K562 (cell line): ENCODE data around the gene UBR3. TPM values are rescaled to one million over a fixed set of nuclear protein-coding genes. Genes with fewer than 3 reads are reported as not detected.

Experiments used
- ARID2 ChIP-seq: fragments of 450-650 bp; IDR thresholded peaks from 2 replicates; pipeline ENCODE4 v1.6.1; 2017; ENCODE audit warnings: antibody characterized with exemption, mild to moderate bottlenecking
- BHLHE40 ChIP-seq: IDR thresholded peaks from 2 replicates; pipeline ENCODE4 v1.6.1; 2011; ENCODE audit warnings: low read length, improper control_type of control experiment
- CXXC5 ChIP-seq: fragments of 250-450 bp; sonication (Bioruptor Pico); IDR thresholded peaks from 2 replicates; pipeline ENCODE4 v1.8.0; 2022; ENCODE audit warnings: inconsistent platforms, mild to moderate bottlenecking, moderate library complexity
- DIDO1 ChIP-seq: fragments of 450-650 bp; IDR thresholded peaks from 2 replicates; pipeline ENCODE4 v1.6.1; 2016; ENCODE audit warnings: low read depth, missing biosample characterization, missing genetic modification characterization
- DLX4 ChIP-seq: fragments of 250-450 bp; sonication (Bioruptor Pico); IDR thresholded peaks from 2 replicates; pipeline ENCODE4 v1.6.1; 2021; ENCODE audit warnings: mild to moderate bottlenecking
- EHMT2 ChIP-seq: fragments of 450-650 bp; IDR thresholded peaks from 2 replicates; pipeline ENCODE4 v1.6.1; 2018; ENCODE audit warnings: antibody characterized with exemption
- ETV5 ChIP-seq: sonication (generic); formaldehyde crosslinking; IDR thresholded peaks from 2 replicates; pipeline ENCODE4 v1.4.0; 2020; ENCODE audit warnings: low read depth, mild to moderate bottlenecking, missing genetic modification reagents
- FOXK2 ChIP-seq, 2 experiments: fragments of 450-650 bp; IDR thresholded peaks in 1 of 2; conservative IDR thresholded peaks in 1 of 2; 2 replicates each; pipeline ENCODE4 v1.6.1; 2016; ENCODE audit warnings: low read depth in 2 of 2, mild to moderate bottlenecking in 1 of 2
- GABPB2 ChIP-seq: fragments of 250-450 bp; sonication (Bioruptor Pico); conservative IDR thresholded peaks from 2 replicates; pipeline ENCODE4 v1.5.1; 2021; ENCODE audit warnings: mild to moderate bottlenecking
- GTF2A2 ChIP-seq: IDR thresholded peaks from 2 replicates; pipeline ENCODE4 v1.6.1; 2016; ENCODE audit warnings: mild to moderate bottlenecking, missing genetic modification characterization, missing compliant biosample characterization
- IFI16 ChIP-seq: fragments of 250-450 bp; sonication (Bioruptor Pico); IDR thresholded peaks from 2 replicates; pipeline ENCODE4 v2.1.2; 2022; ENCODE audit warnings: mild to moderate bottlenecking, inconsistent platforms
- IRF9 ChIP-seq: fragments of 450-650 bp; IDR thresholded peaks from 2 replicates; pipeline ENCODE4 v1.6.1; 2016; ENCODE audit warnings: missing biosample characterization, missing genetic modification characterization
- NRF1 ChIP-seq, 2 experiments: fragments of 450-650 bp; IDR thresholded peaks in 1 of 2; conservative IDR thresholded peaks in 1 of 2; 2 replicates each; pipeline ENCODE4 v1.6.1; 2014; ENCODE audit warnings: mild to moderate bottlenecking in 2 of 2
- PRPF4 ChIP-seq: fragments of 200-400 bp; formaldehyde crosslinking; IDR thresholded peaks from one replicate; pipeline ENCODE4 v1.6.1; 2017; ENCODE audit warnings: low read length, low read depth, mild to moderate bottlenecking; ENCODE audit not compliant: insufficient read depth, poor library complexity, severe bottlenecking
- RAD21 ChIP-seq, 2 experiments: fragments of 250-450 bp in 1 of 2; fragments of 450-650 bp in 1 of 2; sonication (Bioruptor Pico) in 1 of 2; formaldehyde crosslinking in 1 of 2; IDR thresholded peaks in 1 of 2; conservative IDR thresholded peaks in 1 of 2; 2 replicates each; pipeline versions ENCODE4 v1.4.0 to v1.8.0; 2020 to 2022; ENCODE audit warnings: mild to moderate bottlenecking in 2 of 2, moderate library complexity in 1 of 2
- RBM34 ChIP-seq: fragments of 200-400 bp; formaldehyde crosslinking; IDR thresholded peaks from 2 replicates; pipeline ENCODE4 v1.6.1; 2018; ENCODE audit warnings: low read length, borderline replicate concordance; ENCODE audit not compliant: insufficient read depth
- SIRT6 ChIP-seq: IDR thresholded peaks from one replicate; pipeline ENCODE4 v1.6.1; 2012; ENCODE audit warnings: low read depth, mild to moderate bottlenecking, control low read depth, inconsistent platforms, low read length, moderate library complexity
- SMAD4 ChIP-seq: fragments of 250-450 bp; sonication (Bioruptor Pico); conservative IDR thresholded peaks from 2 replicates; pipeline ENCODE4 v1.8.0; 2021; ENCODE audit warnings: inconsistent platforms, mild to moderate bottlenecking, moderate library complexity
- SMARCA4 ChIP-seq: fragments of 450-650 bp; IDR thresholded peaks from 2 replicates; pipeline ENCODE4 v1.6.1; 2016
- SOX6 ChIP-seq: fragments of 450-650 bp; IDR thresholded peaks from 2 replicates; pipeline ENCODE4 v1.6.1; 2014; ENCODE audit warnings: mild to moderate bottlenecking
- TCFL5 ChIP-seq: fragments of 250-450 bp; sonication (Bioruptor Pico); conservative IDR thresholded peaks from 2 replicates; pipeline ENCODE4 v1.6.1; 2021; ENCODE audit warnings: mild to moderate bottlenecking, moderate library complexity, matching md5 sums
- ZBTB34 ChIP-seq: fragments of 250-450 bp; sonication (Bioruptor Pico); IDR thresholded peaks from 2 replicates; pipeline ENCODE4 v1.8.0; 2021; ENCODE audit warnings: mild to moderate bottlenecking, moderate library complexity
- ZC3H11A ChIP-seq: IDR thresholded peaks from 2 replicates; pipeline ENCODE4 v1.6.1; 2012; ENCODE audit warnings: low read depth, low read length, improper control_type of control experiment
- ZFP36 ChIP-seq: fragments of 150-350 bp; IDR thresholded peaks from 2 replicates; pipeline ENCODE4 v1.6.1; 2018; ENCODE audit warnings: low read length, low read depth; ENCODE audit not compliant: partially characterized antibody
- ZNF124 ChIP-seq: sonication (generic); formaldehyde crosslinking; IDR thresholded peaks from 2 replicates; pipeline ENCODE4 v1.8.1; 2022; ENCODE audit warnings: missing genetic modification reagents
- ZNF41 ChIP-seq: fragments of 250-450 bp; sonication (Bioruptor Pico); conservative IDR thresholded peaks from 2 replicates; pipeline ENCODE4 v1.4.0; 2020; ENCODE audit warnings: mild to moderate bottlenecking
- ZNF766 ChIP-seq: fragments of 200-800 bp; sonication (Bioruptor generic); conservative IDR thresholded peaks from 2 replicates; pipeline ENCODE4 v1.6.1; 2016; ENCODE audit warnings: missing genetic modification characterization, missing compliant biosample characterization
- ZZZ3 ChIP-seq: fragments of 450-650 bp; IDR thresholded peaks from 2 replicates; pipeline ENCODE4 v1.6.1; 2016; ENCODE audit warnings: antibody characterized with exemption, mild to moderate bottlenecking, moderate library complexity
- polyA plus RNA-seq, 8 experiments: library from polyadenylated mRNA; depleted of rRNA in 4 of 8; stranded (reverse) in 5 of 8; unstranded in 3 of 8; fragments of >200 nt; fragmentation: Nextera tagmentation in 2 of 8; fragmentation: Illumina TruSeq in 1 of 8; extraction: Ambion mirVana in 2 of 8; extraction: Trizol in 1 of 8; gene quantifications; 2 replicates each; pipeline versions ENCODE4 v1.2.1 to v1.2.3, GENCODE V29; 2011 to 2014; ENCODE audit warnings: inconsistent platforms in 1 of 8, missing spikeins in 1 of 8
- total RNA-seq, 7 experiments: library from RNA; depleted of rRNA in 6 of 7; stranded (reverse); fragments of >200 nt in 6 of 7; fragmentation: Illumina TruSeq in 2 of 7; extraction: Trizol in 2 of 7; gene quantifications; 2 replicates each; pipeline versions ENCODE4 v1.2.1 to v1.2.3, GENCODE V29; 2011 to 2021; ENCODE audit warnings: low replicate concordance in 1 of 7

The UBR3 gene
- total and polyA plus RNA-seq, 9 of the 15 experiments (the other 6 are each of a cell fraction or from before 2014, with no cell fraction given), result 14.4 to 63.5 (median 40.4) TPM

- 0 out of 2 replicates have a peak, but pooled peaks have one; percentile 13 for TF ChIP-seq SOX6
- no peak for TF ChIP-seq ZNF41 (CRISPR knock-in tag)
- TF ChIP-seq ZFP36, result no peak
- no peak for TF ChIP-seq GTF2A2 (tag)
- TF ChIP-seq SIRT6, result no peak
- no peak for TF ChIP-seq DLX4 (CRISPR knock-in tag)
- TF ChIP-seq NRF1 (conservative IDR thresholded peaks at IDR 0.05 in 1 of 2, IDR thresholded peaks at IDR 0.05 in 1 of 2), result no peak
- no peak for TF ChIP-seq SMAD4 (CRISPR knock-in tag)
- no peak for TF ChIP-seq IFI16 (CRISPR knock-in tag)
- TF ChIP-seq IRF9 (tag), result 0 out of 2 replicates have a peak, but pooled peaks have one; percentile 21
- no peak for TF ChIP-seq CXXC5 (CRISPR knock-in tag)
- TF ChIP-seq FOXK2 (conservative IDR thresholded peaks at IDR 0.05 in 1 of 2, IDR thresholded peaks at IDR 0.05 in 1 of 2; ENCODE audit: low read depth in 2 of 2), result 0 out of 4 replicates have a peak, but pooled peaks of 1 of the 2 experiments have one; percentile 29
- peak; percentile 84 for TF ChIP-seq ARID2
- TF ChIP-seq GABPB2 (CRISPR knock-in tag), result no peak
- TF ChIP-seq ZZZ3, result no peak
- TF ChIP-seq ZC3H11A, result no peak
- no peak for TF ChIP-seq TCFL5
- no peak for TF ChIP-seq PRPF4
- no peak for TF ChIP-seq BHLHE40
- TF ChIP-seq SMARCA4, result no peak
- TF ChIP-seq ZBTB34 (CRISPR knock-in tag), result no peak
- TF ChIP-seq DIDO1 (tag), result no peak
- peak; percentile 85 to 95 for TF ChIP-seq RAD21 (CRISPR knock-in tag; conservative IDR thresholded peaks at IDR 0.05 in 1 of 2, IDR thresholded peaks at IDR 0.05 in 1 of 2)
- TF ChIP-seq RBM34, result no peak
- peak; percentile 73 for TF ChIP-seq EHMT2
- TF ChIP-seq ZNF766 (CRISPR knock-in tag), result 0 out of 2 replicates have a peak, but pooled peaks have one; percentile 42
- TF ChIP-seq ETV5 (CRISPR knock-in tag), result no peak
- no peak for TF ChIP-seq ZNF124 (CRISPR knock-in tag)
Measured at GRCh38 chr2:170005702-170006101, 178.4 kb downstream of the UBR3 start (continued).
